Stimulated activated naive B cell treated with anti-CD40 and anti-IgM and Interleukin-4, amounts not matched to agents 10 μg/mL and 1 μg/mL and 100 μg/mL, for 72 hours (primary cell): Measurements from ENCODE around the gene CYB5R3.
A peak's percentile ranks its signal among the peaks of the same experiment; 100 is the strongest.
"Not testable (repeated sequence)": the region's sequence is repeated elsewhere in the genome, so short reads cannot be mapped to it uniquely, and the experiment has no call there.

Experiments
- ATAC-seq, 2 donors: fragments of 150-1000 bp; cut with Tn5 transposase; replicated peaks; 2 replicates each; pipeline ENCODE4 v1.10.0; 2021; ENCODE audit warnings: moderate library complexity in 1 of 2
- DNase-seq: peaks from one replicate; pipeline ENCODE4 v3.0.0; 2021
- H3K27ac Mint-ChIP-seq: one replicate; pipeline ENCODE4 v1.8.0; 2022; ENCODE audit warnings: mild to moderate bottlenecking, mixed read lengths
- H3K27me3 Mint-ChIP-seq, 2 donors: one replicate each; pipeline ENCODE4 v1.8.0; 2022; ENCODE audit warnings: mixed read lengths in 2 of 2
- H3K36me3 Mint-ChIP-seq, 2 donors: one replicate each; pipeline ENCODE4 v1.8.0; 2022; ENCODE audit warnings: mixed read lengths in 2 of 2, mild to moderate bottlenecking in 1 of 2
- H3K4me1 Mint-ChIP-seq, 2 donors: one replicate each; pipeline ENCODE4 v1.8.0; 2022; ENCODE audit warnings: mixed read lengths in 2 of 2, mild to moderate bottlenecking in 1 of 2
- H3K4me3 Mint-ChIP-seq, 2 donors: one replicate each; pipeline ENCODE4 v1.8.0; 2022; ENCODE audit warnings: mild to moderate bottlenecking in 2 of 2, mixed read lengths in 2 of 2, moderate library complexity in 1 of 2
- H3K9me3 Mint-ChIP-seq, 2 donors: one replicate each; pipeline ENCODE4 v1.8.0; 2022; ENCODE audit warnings: mixed read lengths in 2 of 2, mild to moderate bottlenecking in 1 of 2

Gene CYB5R3

DNA sequence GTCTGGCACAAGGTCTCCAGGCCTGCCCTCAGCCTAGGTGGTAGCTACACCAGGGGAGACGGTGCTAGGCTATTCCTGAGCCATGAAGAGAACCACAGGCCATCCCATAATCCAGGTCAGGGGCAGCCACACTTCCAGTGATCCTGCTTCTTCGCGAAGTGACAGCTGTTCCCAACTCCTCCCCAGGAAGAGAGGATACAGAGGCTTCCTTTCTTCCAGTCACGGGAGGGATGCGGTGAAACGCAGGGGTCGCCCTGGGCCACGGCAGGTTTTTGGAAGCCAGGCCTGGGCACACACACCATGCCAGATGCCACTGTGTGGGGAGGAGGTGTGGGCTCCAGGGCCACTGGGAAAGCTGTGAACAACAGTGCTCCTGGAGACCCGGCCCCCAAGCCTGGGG is 72.1 kb downstream of the CYB5R3 start:
- H3K4me1 Mint-ChIP-seq: peaks cover 10 to 26% of the 10 kb centered on the region in 2 donors
- H3K4me3 Mint-ChIP-seq, H3K27me3 Mint-ChIP-seq, ATAC-seq, DNase-seq, H3K27ac Mint-ChIP-seq, H3K9me3 Mint-ChIP-seq: not testable (repeated sequence)
- H3K36me3 Mint-ChIP-seq: peaks cover 22 to 23% of the 10 kb centered on the region in 2 donors

GRCh38 chr22:42575996-42576574 is 73.1 kb downstream of the CYB5R3 start:
- Mint-ChIP-seq H3K4me1 (peaks cover 6 to 17% of the 10 kb centered on the region in 2 donors), H3K36me3 (peaks cover 23 to 25% of the 10 kb centered on the region in 2 donors)
- H3K4me3 Mint-ChIP-seq, ATAC-seq, H3K9me3 Mint-ChIP-seq, DNase-seq, H3K27me3 Mint-ChIP-seq, H3K27ac Mint-ChIP-seq: not testable (repeated sequence)

DNA sequence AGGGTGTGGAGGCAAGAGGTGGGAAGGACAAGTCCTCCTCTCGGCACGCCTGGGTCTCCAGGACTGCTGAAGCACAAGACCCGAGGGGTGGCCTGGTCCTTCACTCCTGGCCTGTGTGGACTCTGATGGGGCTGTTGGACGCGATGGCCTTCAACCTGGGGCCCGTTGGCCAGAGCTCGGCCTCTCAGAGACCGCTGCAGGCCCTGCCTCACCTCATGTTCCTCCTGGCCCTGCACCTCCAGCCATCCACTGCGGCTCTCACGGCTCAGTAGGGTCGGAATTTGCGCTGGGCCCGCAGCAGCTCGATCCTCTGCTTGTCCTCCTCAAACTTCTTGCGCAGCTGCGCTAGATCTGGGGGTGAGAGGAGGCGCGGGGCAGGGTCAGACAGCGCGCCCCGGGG is 74.7 kb downstream of the CYB5R3 start:
- peaks cover 28 to 34% of the 10 kb centered on the region in 2 donors for H3K36me3 Mint-ChIP-seq
- not testable (repeated sequence) for H3K4me3 Mint-ChIP-seq, H3K27ac Mint-ChIP-seq, DNase-seq, H3K27me3 Mint-ChIP-seq, H3K4me1 Mint-ChIP-seq, ATAC-seq, H3K9me3 Mint-ChIP-seq

GRCh38 chr22:42574046-42574445 is 75.1 kb downstream of the CYB5R3 start:
- not testable (repeated sequence) for DNase-seq

GRCh38 chr22:42571068-42571467 is 78.1 kb downstream of the CYB5R3 start:
- H3K9me3 Mint-ChIP-seq, H3K4me1 Mint-ChIP-seq, H3K27me3 Mint-ChIP-seq, ATAC-seq, DNase-seq, H3K27ac Mint-ChIP-seq, H3K4me3 Mint-ChIP-seq: not testable (repeated sequence)
- H3K36me3 Mint-ChIP-seq: peaks cover 17 to 30% of the 10 kb centered on the region in 2 donors

More at GRCh38 chr22:42574046-42574445, 75.1 kb downstream of the CYB5R3 start:
- not testable (repeated sequence) for ATAC-seq, H3K27me3 Mint-ChIP-seq, H3K9me3 Mint-ChIP-seq, H3K4me3 Mint-ChIP-seq, H3K27ac Mint-ChIP-seq, H3K4me1 Mint-ChIP-seq
- H3K36me3 Mint-ChIP-seq: peaks cover 29 to 35% of the 10 kb centered on the region in 2 donors

DNA sequence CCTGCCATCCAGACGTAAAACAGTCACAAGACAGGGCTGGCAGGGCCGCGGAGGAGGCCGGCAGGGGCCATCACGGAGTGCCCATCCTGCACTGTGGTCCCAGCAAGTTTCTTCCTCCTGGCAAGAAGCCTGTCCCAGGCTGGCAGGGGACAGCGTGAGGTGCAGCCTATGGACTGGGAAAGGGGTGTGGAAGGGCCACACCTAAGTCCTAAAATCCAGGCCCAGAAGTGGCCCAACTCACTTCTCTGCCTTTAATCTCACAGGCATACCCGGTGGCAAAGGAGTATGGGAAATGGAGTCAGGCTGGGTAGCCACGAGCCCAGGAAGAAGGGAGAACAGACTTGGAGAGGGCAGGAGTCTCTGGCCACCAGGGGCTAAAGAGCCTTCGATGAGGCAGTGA is 78.6 kb downstream of the CYB5R3 start:
- not testable (repeated sequence) for H3K27ac Mint-ChIP-seq

GRCh38 chr22:42567950-42568349 is 81.2 kb downstream of the CYB5R3 start:
- H3K27ac Mint-ChIP-seq: peak overlapping the region; percentile 37
- H3K9me3 Mint-ChIP-seq, H3K27me3 Mint-ChIP-seq, DNase-seq, ATAC-seq, H3K4me1 Mint-ChIP-seq, H3K4me3 Mint-ChIP-seq: not testable (repeated sequence)
- peaks cover 14 to 29% of the 10 kb centered on the region in 2 donors for H3K36me3 Mint-ChIP-seq

More for the DNA sequence above, 78.6 kb downstream of the CYB5R3 start:
- H3K27me3 Mint-ChIP-seq, H3K9me3 Mint-ChIP-seq, DNase-seq, ATAC-seq, H3K4me1 Mint-ChIP-seq: not testable (repeated sequence)
- Mint-ChIP-seq H3K4me3 (peak overlapping the region in 1 of 2 donors; percentile 14), H3K36me3 (peaks cover 14 to 27% of the 10 kb centered on the region in 2 donors)
